RWPE2 (cell line): Measurements from ENCODE around the gene RAX.

ENCODE experiments used
- ATAC-seq: fragments of 200-7000 bp; cut with Tn5 transposase; 3 replicates; pipeline ENCODE4 v1.9.1; 2021; ENCODE audit warnings: low read depth
- DNase-seq: peaks from one replicate; pipeline ENCODE4 v3.0.0-alpha.2; 2020; ENCODE audit warnings: low spot score
- H3K27ac ChIP-seq: fragments of 450-650 bp; 2 replicates; pipeline ENCODE4 v1.5.1; 2017; ENCODE audit warnings: mild to moderate bottlenecking; ENCODE audit not compliant: poor library complexity, severe bottlenecking
- H3K27me3 ChIP-seq: fragments of 250-450 bp; sonication (Bioruptor Pico); 2 replicates; pipeline ENCODE4 v1.5.1; 2021; ENCODE audit warnings: mild to moderate bottlenecking, moderate library complexity; ENCODE audit not compliant: insufficient read depth, poor library complexity, severe bottlenecking
- H3K36me3 ChIP-seq: fragments of 250-450 bp; sonication (Bioruptor Pico); 2 replicates; pipeline ENCODE4 v1.5.1; 2020; ENCODE audit warnings: low read depth, mild to moderate bottlenecking, moderate library complexity
- H3K4me1 ChIP-seq: fragments of 250-450 bp; sonication (Bioruptor Pico); 2 replicates; pipeline ENCODE4 v1.5.1; 2021; ENCODE audit warnings: mild to moderate bottlenecking, moderate library complexity; ENCODE audit not compliant: insufficient read depth, poor library complexity, severe bottlenecking
- H3K4me3 ChIP-seq: fragments of 250-450 bp; sonication (Bioruptor Pico); 2 replicates; pipeline ENCODE4 v1.5.1; 2021; ENCODE audit warnings: mild to moderate bottlenecking, moderate library complexity; ENCODE audit not compliant: severe bottlenecking
- H3K9me3 ChIP-seq: fragments of 250-450 bp; sonication (Bioruptor Pico); 2 replicates; pipeline ENCODE4 v1.5.1; 2021; ENCODE audit warnings: mild to moderate bottlenecking, moderate library complexity; ENCODE audit not compliant: severe bottlenecking
- TF ChIP-seq, protein P1 (sequence below): fragments of 450-650 bp; IDR thresholded peaks from one replicate; pipeline ENCODE4 v1.5.1; 2017; ENCODE audit warnings: mild to moderate bottlenecking, moderate library complexity; ENCODE audit not compliant: poor library complexity, severe bottlenecking

The RAX gene

DNA sequence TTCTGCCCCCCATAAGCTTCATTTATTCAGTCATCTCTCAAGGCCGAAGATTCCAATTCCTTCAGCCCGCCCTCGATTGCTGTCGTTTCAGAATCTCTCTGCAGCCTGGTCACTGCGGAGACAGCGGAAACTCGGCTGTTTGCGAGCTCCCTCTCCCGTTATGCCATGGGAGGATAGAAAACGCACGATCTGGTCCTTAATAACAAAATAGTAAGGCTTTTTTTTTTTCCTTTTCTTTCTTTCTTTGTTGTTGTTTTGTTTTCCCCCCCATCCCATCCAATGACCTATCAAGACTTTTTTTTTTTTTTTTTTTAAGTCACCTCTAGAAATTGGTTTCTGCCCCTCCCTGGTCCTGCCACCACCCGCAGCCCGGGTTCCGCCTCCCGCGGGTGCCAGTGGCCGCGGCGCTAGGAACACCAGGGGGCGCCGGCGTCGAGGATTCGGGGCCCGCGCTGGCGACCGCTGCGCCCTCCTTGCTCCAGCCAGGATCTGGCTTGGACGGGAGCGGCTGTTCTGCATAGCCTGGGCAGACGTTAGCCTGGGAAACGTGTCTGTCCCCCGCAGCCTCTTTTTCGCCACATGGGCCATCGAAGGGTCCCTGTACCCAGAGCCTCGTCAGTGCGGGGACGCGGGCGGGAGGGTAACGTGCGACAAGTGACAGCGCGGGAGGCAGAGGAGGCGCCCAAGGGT, 35.1 kb upstream of the RAX start:
- Histone ChIP-seq H3K27me3 (peaks cover 14% of the 10 kb centered on the region), H3K4me3 (peak overlapping the region; percentile 22), H3K27ac (no peak overlapping the region), H3K36me3 (no peaks in the 10 kb centered on the region), H3K4me1 (no peaks in the 10 kb centered on the region), H3K9me3 (no peaks in the 10 kb centered on the region)
- ATAC-seq: peak; percentile 94
- TF ChIP-seq, protein P1, sequence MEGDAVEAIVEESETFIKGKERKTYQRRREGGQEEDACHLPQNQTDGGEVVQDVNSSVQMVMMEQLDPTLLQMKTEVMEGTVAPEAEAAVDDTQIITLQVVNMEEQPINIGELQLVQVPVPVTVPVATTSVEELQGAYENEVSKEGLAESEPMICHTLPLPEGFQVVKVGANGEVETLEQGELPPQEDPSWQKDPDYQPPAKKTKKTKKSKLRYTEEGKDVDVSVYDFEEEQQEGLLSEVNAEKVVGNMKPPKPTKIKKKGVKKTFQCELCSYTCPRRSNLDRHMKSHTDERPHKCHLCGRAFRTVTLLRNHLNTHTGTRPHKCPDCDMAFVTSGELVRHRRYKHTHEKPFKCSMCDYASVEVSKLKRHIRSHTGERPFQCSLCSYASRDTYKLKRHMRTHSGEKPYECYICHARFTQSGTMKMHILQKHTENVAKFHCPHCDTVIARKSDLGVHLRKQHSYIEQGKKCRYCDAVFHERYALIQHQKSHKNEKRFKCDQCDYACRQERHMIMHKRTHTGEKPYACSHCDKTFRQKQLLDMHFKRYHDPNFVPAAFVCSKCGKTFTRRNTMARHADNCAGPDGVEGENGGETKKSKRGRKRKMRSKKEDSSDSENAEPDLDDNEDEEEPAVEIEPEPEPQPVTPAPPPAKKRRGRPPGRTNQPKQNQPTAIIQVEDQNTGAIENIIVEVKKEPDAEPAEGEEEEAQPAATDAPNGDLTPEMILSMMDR: peak; percentile 94
- no peak for DNase-seq

DNA sequence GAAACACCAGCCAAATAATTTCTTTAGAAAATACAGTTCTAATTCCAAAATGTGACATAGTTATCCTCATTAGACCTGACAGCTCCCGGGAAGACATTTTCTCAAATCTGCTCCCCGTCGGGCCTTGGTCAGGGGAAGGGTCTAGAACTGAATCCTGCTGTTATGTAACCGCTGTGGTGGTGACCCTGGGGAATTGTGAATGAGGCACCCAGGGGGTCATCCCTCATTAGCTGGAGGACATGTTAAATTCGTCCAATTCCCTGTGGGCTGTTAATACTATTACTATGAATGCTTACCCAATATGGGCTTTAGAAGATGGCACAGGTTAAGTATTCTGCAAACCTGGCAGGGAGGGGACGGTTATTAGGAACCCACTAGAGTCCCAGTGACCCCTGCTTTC, 33.4 kb upstream of the RAX start:
- DNase-seq: no peak
- ATAC-seq: no peak
- Histone ChIP-seq H3K4me1 (no peaks in the 10 kb centered on the region), H3K4me3 (no peak overlapping the region), H3K9me3 (no peaks in the 10 kb centered on the region), H3K27me3 (peaks cover 14% of the 10 kb centered on the region), H3K27ac (no peak overlapping the region), H3K36me3 (no peaks in the 10 kb centered on the region)
- TF ChIP-seq, protein P1: no peak

DNA sequence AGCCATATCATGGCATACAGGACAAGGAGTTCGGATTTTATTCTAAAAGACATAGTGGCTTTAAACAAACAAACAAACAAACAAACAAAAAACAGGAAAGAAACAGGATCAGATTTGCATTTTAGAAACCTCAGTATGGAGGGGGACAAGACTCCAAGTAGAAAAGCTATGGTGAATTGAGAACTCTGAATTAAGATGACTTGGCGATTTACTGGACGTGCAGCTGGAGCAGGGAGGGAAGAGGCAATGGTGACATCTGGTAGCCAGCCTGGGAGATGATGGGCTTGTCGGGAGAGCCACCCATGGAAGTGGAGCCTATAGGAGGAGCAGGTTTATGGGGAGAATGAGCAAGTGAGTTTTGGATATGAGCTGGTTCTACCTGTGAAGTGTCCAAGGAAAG, 32.0 kb upstream of the RAX start:
- DNase-seq: no peak
- H3K27me3 ChIP-seq: peaks cover 12% of the 10 kb centered on the region
- no peak overlapping the region for H3K4me3 ChIP-seq

DNA sequence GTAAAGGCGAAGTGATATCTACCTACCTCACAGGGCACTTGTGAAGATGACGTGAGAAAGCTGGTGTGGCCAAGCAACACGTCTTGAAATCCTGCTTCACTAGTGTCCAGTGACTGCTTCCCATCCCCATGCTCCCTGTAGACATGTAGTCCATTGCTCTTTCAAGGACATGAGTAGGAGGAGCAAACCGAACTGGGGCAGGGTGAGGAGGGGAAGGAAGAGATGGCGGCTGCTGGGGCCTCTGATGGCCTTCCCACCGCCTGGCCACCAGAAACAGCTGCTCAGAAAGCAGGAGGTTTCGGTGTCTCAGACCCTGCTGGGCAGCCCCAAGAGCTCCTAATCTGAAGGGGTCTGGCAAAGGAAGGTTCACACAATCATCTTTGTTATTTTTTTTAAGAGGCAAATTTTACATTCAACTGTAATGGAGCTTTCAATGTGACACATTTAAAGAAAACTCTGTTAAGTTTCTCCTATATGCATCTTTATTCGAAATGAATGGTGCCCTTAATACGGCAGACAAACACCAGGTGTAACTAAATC, 30.5 kb upstream of the RAX start:
- Histone ChIP-seq H3K27me3 (peaks cover 1% of the 10 kb centered on the region), H3K9me3 (no peaks in the 10 kb centered on the region), H3K27ac (no peak overlapping the region), H3K36me3 (no peaks in the 10 kb centered on the region), H3K4me3 (no peak overlapping the region), H3K4me1 (peaks cover 8% of the 10 kb centered on the region)
- TF ChIP-seq, protein P1: no peak
- DNase-seq (no peak), ATAC-seq (no peak)

More for the DNA sequence above, 32.0 kb upstream of the RAX start:
- Histone ChIP-seq H3K27ac (no peak overlapping the region), H3K4me1 (peaks cover 8% of the 10 kb centered on the region), H3K36me3 (no peaks in the 10 kb centered on the region), H3K9me3 (no peaks in the 10 kb centered on the region)
- TF ChIP-seq, protein P1: no peak
- ATAC-seq: no peak

DNA sequence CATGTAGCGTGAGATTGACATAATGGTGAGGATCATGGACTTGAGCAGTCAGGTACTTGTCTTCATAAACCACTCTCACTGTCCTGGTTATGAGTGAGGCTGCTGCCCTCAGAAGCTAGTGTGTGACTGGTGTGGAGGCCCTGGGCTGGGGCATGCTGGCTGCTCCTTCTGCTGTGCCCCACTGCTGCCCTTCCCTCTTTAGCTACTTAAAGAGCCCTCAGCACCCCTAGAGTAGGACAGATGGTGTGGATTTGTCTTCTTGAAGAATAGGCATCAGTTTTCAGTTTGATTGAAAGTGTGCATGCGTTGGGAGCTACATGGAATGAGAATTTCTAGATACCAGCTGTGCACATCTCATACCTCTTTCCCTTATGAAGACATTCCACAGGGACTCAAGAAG, 29.8 kb upstream of the RAX start:
- Histone ChIP-seq H3K4me3 (no peak overlapping the region), H3K27me3 (no peaks in the 10 kb centered on the region), H3K36me3 (no peaks in the 10 kb centered on the region), H3K4me1 (peaks cover 8% of the 10 kb centered on the region), H3K9me3 (no peaks in the 10 kb centered on the region), H3K27ac (no peak overlapping the region)
- ATAC-seq: no peak
- no peak for DNase-seq
- TF ChIP-seq, protein P1: no peak
